ENCODE measurements around the gene ANKRD29.

GRCh38 chr18:23623040-23623439 is 39.7 kb downstream of the ANKRD29 start:
- no peak for TF ChIP-seq TAF1 (IDR thresholded peaks at IDR 0.05; ENCODE audit: low read depth)
- TF ChIP-seq REST (IDR thresholded peaks at IDR 0.05; ENCODE audit: low read depth): no peak
- TF ChIP-seq TEAD4 (IDR thresholded peaks at IDR 0.05): no peak
- TF ChIP-seq NFIC (IDR thresholded peaks at IDR 0.05): no peak
- no peak for TF ChIP-seq FOXM1 (IDR thresholded peaks at IDR 0.05; ENCODE audit: borderline replicate concordance, low read depth)
- no peak for TF ChIP-seq CREB1 (IDR thresholded peaks at IDR 0.05; ENCODE audit: low read depth)
- TF ChIP-seq, protein P1, sequence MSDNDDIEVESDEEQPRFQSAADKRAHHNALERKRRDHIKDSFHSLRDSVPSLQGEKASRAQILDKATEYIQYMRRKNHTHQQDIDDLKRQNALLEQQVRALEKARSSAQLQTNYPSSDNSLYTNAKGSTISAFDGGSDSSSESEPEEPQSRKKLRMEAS (IDR thresholded peaks at IDR 0.05): no peak
- no peak for TF ChIP-seq ZBTB7A (IDR thresholded peaks at IDR 0.05; ENCODE audit: low read depth)
- TF ChIP-seq EP300 (IDR thresholded peaks at IDR 0.05; ENCODE audit: borderline replicate concordance): no peak
- TF ChIP-seq CEBPB (IDR thresholded peaks at IDR 0.05): no peak
